Adipocyte (in vitro differentiated cells): ENCODE results near the gene KRT24.

ENCODE experiments used
- DNase-seq: peaks from one replicate; pipeline ENCODE4 v3.0.0-alpha.2; 2015; ENCODE audit warnings: low read depth
- H3K27me3 ChIP-seq: replicated peaks from 2 replicates; pipeline ENCODE4 v1.7.0; 2013; ENCODE audit warnings: mild to moderate bottlenecking, low read length, moderate library complexity; ENCODE audit not compliant: control insufficient read depth, insufficient read depth
- H3K36me3 ChIP-seq: 2 replicates; pipeline ENCODE4 v1.7.0; 2013; ENCODE audit warnings: low read length, mild to moderate bottlenecking, moderate library complexity; ENCODE audit not compliant: control insufficient read depth, insufficient read depth, severe bottlenecking
- H3K4me1 ChIP-seq: 2 replicates; pipeline ENCODE4 v1.7.0; 2013; ENCODE audit warnings: mild to moderate bottlenecking, low read length, moderate library complexity; ENCODE audit not compliant: control insufficient read depth, insufficient read depth
- H3K4me3 ChIP-seq: 2 replicates; pipeline ENCODE4 v1.7.0; 2013; ENCODE audit warnings: mild to moderate bottlenecking, low read length, moderate library complexity
- H3K9ac ChIP-seq: 2 replicates; pipeline ENCODE4 v1.7.0; 2013; ENCODE audit warnings: mild to moderate bottlenecking, low read length, moderate library complexity
- H3K9me3 ChIP-seq: 2 replicates; pipeline ENCODE4 v1.7.0; 2013; ENCODE audit warnings: mild to moderate bottlenecking, low read length, moderate library complexity; ENCODE audit not compliant: control insufficient read depth

The KRT24 gene

DNA sequence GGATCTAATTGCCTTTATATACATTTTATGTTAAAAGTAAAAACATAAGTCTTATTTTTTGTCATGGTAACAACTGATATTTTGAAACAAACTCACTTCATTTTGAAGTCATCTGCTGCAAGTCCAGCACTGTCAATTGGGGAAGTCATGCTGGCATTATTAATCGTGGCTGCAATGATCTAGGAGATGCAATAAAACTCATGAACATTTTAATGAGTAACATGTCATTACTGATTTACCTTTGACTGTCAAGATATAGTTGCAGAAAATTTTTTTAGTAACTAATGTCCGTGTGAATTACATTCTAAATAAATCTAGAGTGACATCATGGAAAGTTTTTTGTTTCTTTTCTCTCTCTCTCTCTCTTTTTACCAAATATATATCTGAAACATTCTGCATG is 17.3 kb upstream of the KRT24 start:
- no peak overlapping the region for H3K9ac ChIP-seq
- H3K4me1 ChIP-seq: peaks cover 19% of the 10 kb centered on the region
- no peak overlapping the region for H3K4me3 ChIP-seq
- DNase-seq: no peak
- H3K9me3 ChIP-seq: no peaks in the 10 kb centered on the region
- H3K36me3 ChIP-seq: no peaks in the 10 kb centered on the region
- no peaks in the 10 kb centered on the region for H3K27me3 ChIP-seq

- Histone ChIP-seq H3K36me3 (no peaks in the 10 kb centered on the region), H3K9ac (peak overlapping the region; percentile 53), H3K9me3 (no peaks in the 10 kb centered on the region), H3K4me1 (peaks cover 19% of the 10 kb centered on the region), H3K27me3 (no peaks in the 10 kb centered on the region), H3K4me3 (no peak overlapping the region)
- no peak for DNase-seq
Observed at GRCh38 chr17:40718930-40719329, 15.4 kb upstream of the KRT24 start.

- Histone ChIP-seq H3K4me1 (peaks cover 14% of the 10 kb centered on the region), H3K4me3 (no peak overlapping the region), H3K9ac (no peak overlapping the region), H3K9me3 (no peaks in the 10 kb centered on the region), H3K27me3 (no peaks in the 10 kb centered on the region), H3K36me3 (no peaks in the 10 kb centered on the region)
- DNase-seq: no peak
Observed at GRCh38 chr17:40717776-40718175, 14.2 kb upstream of the KRT24 start.

DNA sequence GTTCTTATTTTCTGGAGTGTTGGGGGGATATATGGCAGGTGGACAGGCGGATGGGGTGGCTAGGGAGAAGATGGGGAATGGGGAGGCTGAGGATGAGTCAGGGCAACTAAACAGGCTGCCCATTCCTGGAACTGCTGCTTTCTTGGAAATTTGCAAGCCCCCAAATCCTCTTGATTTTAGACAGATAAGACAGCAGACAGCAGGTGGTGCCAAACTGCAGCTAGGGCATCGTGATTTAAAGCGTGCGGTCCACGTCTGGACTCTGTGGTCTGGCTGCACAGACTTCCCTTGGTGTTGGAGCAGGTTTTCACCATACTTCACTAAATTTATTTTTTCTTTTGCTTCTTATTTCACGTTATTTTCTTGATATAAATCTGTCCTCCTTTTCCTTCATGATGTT is 10.9 kb upstream of the KRT24 start:
- Histone ChIP-seq H3K9me3 (no peaks in the 10 kb centered on the region), H3K4me1 (no peaks in the 10 kb centered on the region), H3K36me3 (no peaks in the 10 kb centered on the region), H3K9ac (no peak overlapping the region), H3K4me3 (no peak overlapping the region), H3K27me3 (no peaks in the 10 kb centered on the region)
- DNase-seq: no peak

GRCh38 chr17:40707745-40708144 is 4.2 kb upstream of the KRT24 start:
- Histone ChIP-seq H3K27me3 (no peaks in the 10 kb centered on the region), H3K36me3 (no peaks in the 10 kb centered on the region), H3K9me3 (no peaks in the 10 kb centered on the region), H3K4me1 (peaks cover 20% of the 10 kb centered on the region), H3K4me3 (no peak overlapping the region), H3K9ac (peak overlapping the region; percentile 14)
- DNase-seq: no peak

DNA sequence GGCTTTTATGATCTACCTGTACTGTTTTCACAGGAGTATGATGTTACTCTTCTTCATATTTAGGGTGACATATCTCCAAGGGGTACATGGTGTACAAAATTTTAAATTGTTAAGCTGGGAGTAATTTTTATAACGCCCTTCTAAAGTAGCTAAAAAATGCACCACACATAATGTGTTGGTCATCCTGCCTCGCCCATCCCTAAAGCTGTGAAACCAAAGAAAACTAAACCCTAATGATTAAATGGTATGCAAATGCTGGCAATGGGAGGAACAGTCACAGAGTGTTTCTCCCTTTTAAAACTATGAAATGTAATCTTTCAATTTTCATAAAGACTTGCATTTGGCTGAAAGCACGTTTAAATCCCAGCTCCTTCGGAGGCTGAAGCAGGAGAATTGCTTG is 2.0 kb upstream of the KRT24 start:
- H3K4me1 ChIP-seq: peaks cover 20% of the 10 kb centered on the region
- H3K9me3 ChIP-seq: no peaks in the 10 kb centered on the region
- H3K9ac ChIP-seq: no peak overlapping the region
- DNase-seq: no peak
- no peaks in the 10 kb centered on the region for H3K36me3 ChIP-seq
- H3K27me3 ChIP-seq: no peaks in the 10 kb centered on the region
- H3K4me3 ChIP-seq: no peak overlapping the region

DNA sequence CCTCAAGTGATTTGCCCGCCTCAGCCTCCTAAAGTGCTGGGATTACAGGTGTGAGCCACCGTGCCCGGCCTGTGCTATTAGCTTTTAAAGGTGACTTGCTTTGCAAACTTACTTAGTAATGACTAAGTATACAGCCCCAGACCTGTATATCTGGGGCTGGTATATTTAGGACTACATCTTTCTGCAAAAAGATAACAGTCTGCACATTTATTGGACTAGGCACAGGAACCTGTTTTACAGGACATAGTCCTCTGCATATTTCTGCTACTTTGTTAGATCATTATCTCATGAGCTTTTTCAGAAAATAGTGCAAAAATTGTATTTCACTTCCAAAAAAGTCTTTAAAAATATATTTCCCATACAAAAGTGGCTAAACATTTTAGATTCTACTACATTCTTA is 1.3 kb downstream of the KRT24 start:
- no peak for DNase-seq
- H3K27me3 ChIP-seq: no peaks in the 10 kb centered on the region

DNA sequence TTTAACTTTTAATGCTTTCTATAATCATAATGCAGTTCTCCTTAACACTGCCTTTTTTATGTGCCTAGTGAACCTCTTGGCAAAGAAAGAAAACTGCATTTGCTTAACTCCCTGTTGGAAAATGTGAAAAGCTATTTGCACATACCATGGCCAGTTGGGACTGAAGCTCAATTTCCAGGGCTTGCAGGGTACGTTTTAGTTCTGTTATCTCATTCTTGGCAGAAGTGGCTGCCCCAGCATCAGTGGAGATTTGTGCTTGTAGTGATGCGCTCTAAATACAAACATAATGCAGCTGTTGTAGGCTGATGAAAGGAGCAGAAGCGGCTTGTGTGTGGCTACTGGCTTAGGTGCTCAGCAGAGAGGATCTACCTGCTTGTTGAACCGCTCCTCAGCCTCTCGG is 3.7 kb downstream of the KRT24 start:
- Histone ChIP-seq H3K27me3 (no peaks in the 10 kb centered on the region), H3K9me3 (no peaks in the 10 kb centered on the region), H3K9ac (no peak overlapping the region), H3K4me3 (peak overlapping the region; percentile 28), H3K4me1 (peaks cover 23% of the 10 kb centered on the region), H3K36me3 (no peaks in the 10 kb centered on the region)
- no peak for DNase-seq

More for the DNA sequence above, 1.3 kb downstream of the KRT24 start:
- H3K4me3 ChIP-seq: no peak overlapping the region
- no peaks in the 10 kb centered on the region for H3K9me3 ChIP-seq
- no peak overlapping the region for H3K9ac ChIP-seq
- peaks cover 21% of the 10 kb centered on the region for H3K4me1 ChIP-seq
- H3K36me3 ChIP-seq: no peaks in the 10 kb centered on the region

GRCh38 chr17:40699371-40699770 is 4.2 kb downstream of the KRT24 start:
- no peak for DNase-seq
- Histone ChIP-seq H3K9me3 (no peaks in the 10 kb centered on the region), H3K4me1 (peaks cover 23% of the 10 kb centered on the region), H3K9ac (peak overlapping the region; percentile 39), H3K36me3 (no peaks in the 10 kb centered on the region), H3K4me3 (peak overlapping the region; percentile 52), H3K27me3 (no peaks in the 10 kb centered on the region)

- H3K9me3 ChIP-seq: no peaks in the 10 kb centered on the region
- H3K9ac ChIP-seq: no peak overlapping the region
- H3K4me3 ChIP-seq: no peak overlapping the region
- peaks cover 23% of the 10 kb centered on the region for H3K4me1 ChIP-seq
- DNase-seq: no peak
- H3K36me3 ChIP-seq: no peaks in the 10 kb centered on the region
- no peaks in the 10 kb centered on the region for H3K27me3 ChIP-seq
Observed at GRCh38 chr17:40697297-40697696, 6.3 kb downstream of the KRT24 start.

DNA sequence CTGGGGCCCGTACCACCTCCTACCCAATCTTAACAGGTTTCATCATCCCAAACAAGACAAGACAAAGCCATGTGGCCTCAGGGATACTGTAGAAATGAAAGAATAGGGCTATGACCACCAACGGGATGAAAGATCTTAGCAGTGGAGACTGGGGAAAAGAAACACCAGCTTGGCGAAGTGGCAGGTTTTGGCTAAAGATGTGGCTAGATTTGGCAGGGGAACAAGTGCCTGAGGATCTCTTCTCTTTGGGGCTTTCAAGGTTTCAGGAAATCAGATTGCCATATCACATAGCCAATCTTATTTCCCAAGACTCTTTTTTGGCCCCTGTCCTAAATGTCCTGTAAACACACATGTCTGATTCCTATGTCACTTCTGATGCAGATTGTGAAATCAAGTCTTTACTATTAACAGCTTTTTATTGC is 6.9 kb downstream of the KRT24 start:
- no peaks in the 10 kb centered on the region for H3K9me3 ChIP-seq
- no peak overlapping the region for H3K9ac ChIP-seq
- peaks cover 23% of the 10 kb centered on the region for H3K4me1 ChIP-seq
- DNase-seq: no peak
- H3K27me3 ChIP-seq: no peaks in the 10 kb centered on the region
- no peaks in the 10 kb centered on the region for H3K36me3 ChIP-seq
- no peak overlapping the region for H3K4me3 ChIP-seq

DNA sequence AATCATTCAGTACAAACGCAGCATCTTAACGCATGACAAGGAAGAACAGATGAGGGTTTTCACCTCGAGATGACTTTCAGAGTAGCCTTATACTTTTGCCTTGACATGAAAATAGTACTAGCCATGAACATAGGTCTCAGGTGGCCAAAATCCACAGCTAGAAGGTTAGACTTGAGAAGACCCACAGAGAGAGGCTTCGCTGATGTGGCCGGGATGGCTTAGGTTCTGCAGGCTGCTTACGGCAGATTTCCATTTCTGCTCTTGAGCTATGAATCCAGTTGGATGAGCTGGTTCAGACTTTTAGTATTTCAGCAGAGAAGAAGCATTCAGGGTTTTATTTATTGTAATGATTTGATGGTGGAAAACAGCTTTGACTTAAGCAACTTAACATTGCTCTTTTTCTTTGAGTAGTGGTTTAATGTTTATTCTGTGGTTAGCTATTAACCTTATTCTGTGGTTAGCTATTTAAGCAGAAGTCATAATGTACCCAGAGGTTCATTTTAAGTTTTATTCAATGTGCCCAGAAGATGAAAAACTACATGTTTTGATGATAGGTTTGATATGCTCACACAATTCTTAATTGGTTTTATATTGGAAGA is 7.6 kb downstream of the KRT24 start:
- no peaks in the 10 kb centered on the region for H3K9me3 ChIP-seq
- H3K4me1 ChIP-seq: peaks cover 23% of the 10 kb centered on the region
- no peak overlapping the region for H3K4me3 ChIP-seq
- H3K27me3 ChIP-seq: no peaks in the 10 kb centered on the region
- H3K9ac ChIP-seq: no peak overlapping the region
- DNase-seq: no peak
- H3K36me3 ChIP-seq: no peaks in the 10 kb centered on the region
